Activated naive CD8-positive, alpha-beta T cell treated with anti-CD3 and anti-CD28 coated beads, Interleukin-2, amount 50 U/mL, for 24 hours (primary cell): ENCODE data around the gene SEMA3C.

Experiments
- ATAC-seq: fragments of 150-1000 bp; cut with Tn5 transposase; one replicate; pipeline ENCODE4 v1.10.0; 2021
- DNase-seq: peaks from one replicate; pipeline ENCODE4 v3.0.0; 2021
- H3K27ac Mint-ChIP-seq: one replicate; pipeline ENCODE4 v1.8.0; 2021; ENCODE audit warnings: mild to moderate bottlenecking, mixed read lengths
- H3K27me3 Mint-ChIP-seq: one replicate; pipeline ENCODE4 v1.8.0; 2021; ENCODE audit warnings: mixed read lengths
- H3K36me3 Mint-ChIP-seq: one replicate; pipeline ENCODE4 v1.8.0; 2021; ENCODE audit warnings: low read depth, mixed read lengths
- H3K4me1 Mint-ChIP-seq: one replicate; pipeline ENCODE4 v1.8.0; 2021; ENCODE audit warnings: mixed read lengths
- H3K4me3 Mint-ChIP-seq: one replicate; pipeline ENCODE4 v1.8.0; 2021; ENCODE audit warnings: mild to moderate bottlenecking, moderate library complexity, mixed read lengths
- H3K9me3 Mint-ChIP-seq: one replicate; pipeline ENCODE4 v1.8.0; 2021; ENCODE audit warnings: mixed read lengths

Gene SEMA3C

DNA sequence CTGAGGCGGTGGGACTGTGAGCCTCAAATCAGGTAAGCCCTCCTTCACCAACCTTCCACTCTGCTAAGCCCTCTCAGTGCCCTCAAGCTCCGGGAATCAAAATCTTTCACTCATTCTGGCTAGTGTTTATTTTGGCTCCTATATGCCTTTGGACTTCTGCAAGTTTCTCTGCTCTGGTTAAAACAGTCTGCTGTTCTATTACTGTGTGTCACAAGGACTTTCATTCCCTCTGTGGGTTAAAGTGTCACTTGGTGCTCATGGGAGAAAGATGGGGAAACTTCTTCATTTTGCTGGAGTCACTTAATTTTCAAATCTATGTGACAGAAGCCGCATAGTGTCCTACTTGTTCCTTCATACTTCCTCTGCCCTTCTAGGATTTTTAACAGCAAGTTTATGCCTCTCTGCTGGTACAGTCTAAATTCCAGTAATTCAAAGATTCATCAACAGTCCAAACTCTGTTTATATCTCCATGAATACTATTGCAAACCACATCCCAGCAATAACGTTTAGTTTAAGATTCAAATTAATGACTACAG lies 219.1 kb downstream of the SEMA3C start:
- Mint-ChIP-seq H3K36me3 (no peaks in the 10 kb centered on the region), H3K27ac (no peak overlapping the region), H3K4me3 (no peak overlapping the region), H3K4me1 (no peaks in the 10 kb centered on the region), H3K9me3 (no peaks in the 10 kb centered on the region), H3K27me3 (peaks cover 4% of the 10 kb centered on the region)
- ATAC-seq (no peak), DNase-seq (no peak)

DNA sequence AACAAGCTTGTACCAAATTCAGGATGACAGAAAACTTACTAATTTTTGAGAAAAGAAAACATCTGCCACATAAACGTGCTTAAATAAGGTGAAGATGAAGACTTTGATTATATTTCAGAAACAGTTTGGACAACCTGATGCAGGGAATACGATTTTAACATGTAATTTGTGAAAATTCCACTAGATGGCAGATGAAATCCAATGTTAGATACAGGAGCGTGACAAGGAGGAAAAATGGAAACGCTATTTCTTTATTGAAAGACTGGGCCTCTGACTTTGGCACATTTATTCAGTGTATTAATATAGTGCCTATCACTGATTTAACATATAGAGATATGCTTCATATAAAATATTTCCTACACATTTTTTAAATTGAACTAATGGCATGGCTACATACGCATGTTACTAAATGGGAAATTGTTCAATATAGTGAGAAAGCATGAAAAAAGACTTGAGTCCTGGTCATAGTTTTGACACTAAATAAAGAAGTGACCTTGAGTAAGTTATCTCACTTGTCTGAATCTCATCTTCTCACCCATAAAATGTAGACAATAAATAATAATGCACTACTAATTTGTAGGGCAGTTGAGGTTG lies 219.7 kb downstream of the SEMA3C start:
- no peak overlapping the region for H3K4me3 Mint-ChIP-seq
- no peaks in the 10 kb centered on the region for H3K36me3 Mint-ChIP-seq
- no peak overlapping the region for H3K27ac Mint-ChIP-seq
- no peaks in the 10 kb centered on the region for H3K9me3 Mint-ChIP-seq
- no peaks in the 10 kb centered on the region for H3K4me1 Mint-ChIP-seq
- no peak for ATAC-seq
- no peak for DNase-seq
- H3K27me3 Mint-ChIP-seq, result peaks cover 4% of the 10 kb centered on the region
